Vagina (tissue), 2 donors: ENCODE data around the gene OR2V2.
"Not testable (repeated sequence)": the region's sequence is repeated elsewhere in the genome, so short reads cannot be mapped to it uniquely, and the experiment has no call there.

Source experiments
- CTCF ChIP-seq, 3 experiments: fragments of 450-650 bp in 2 of 3; fragments of 200-600 bp in 1 of 3; sonication (generic) in 1 of 3; IDR thresholded peaks; one replicate each; pipeline ENCODE4 v1.5.1; 2017 to 2019; ENCODE audit warnings: antibody characterized with exemption in 3 of 3, mild to moderate bottlenecking in 2 of 3, moderate library complexity in 2 of 3
- POLR2A ChIP-seq, 2 donors: fragments of 450-650 bp; IDR thresholded peaks; one replicate each; pipeline ENCODE4 v1.6.1; 2017; ENCODE audit warnings: antibody characterized with exemption in 2 of 2, mild to moderate bottlenecking in 2 of 2, moderate library complexity in 2 of 2
- POLR2AphosphoS5 ChIP-seq, 2 donors: sonication (generic); formaldehyde crosslinking; IDR thresholded peaks; one replicate each; pipeline ENCODE4 v1.9.0; 2017; ENCODE audit warnings: antibody characterized with exemption in 2 of 2, mild to moderate bottlenecking in 2 of 2, low read depth in 1 of 2; ENCODE audit not compliant: insufficient read depth in 1 of 2

- TF ChIP-seq CTCF (IDR thresholded peaks at IDR 0.05); POLR2AphosphoS5 (IDR thresholded peaks at IDR 0.05; ENCODE audit: insufficient read depth in 1 of 2, low read depth in 1 of 2); POLR2A (IDR thresholded peaks at IDR 0.05): not testable (repeated sequence)
These were observed 43.2 kb upstream of the OR2V2 start for GRCh38 chr5:181104259-181104568.
